Measurements from ENCODE around the gene NECAB3.

GRCh38 chr20:33673410-33674293, 576 bp downstream of the NECAB3 start:
- no peak for TF ChIP-seq POLR2AphosphoS5 (IDR thresholded peaks at IDR 0.05; ENCODE audit: low read depth, low read length)
- TF ChIP-seq CTCF (IDR thresholded peaks at IDR 0.05) = no peak
- TF ChIP-seq SIN3A (IDR thresholded peaks at IDR 0.05; ENCODE audit: borderline replicate concordance, insufficient read depth, low read depth, low read length) = no peak
- no peak for TF ChIP-seq TCF7L2 (IDR thresholded peaks at IDR 0.05; ENCODE audit: low read depth, low read length)

All from Panc1 (cell line).